Measurements from ENCODE around the gene IL1R2. TPM values are rescaled to one million over a fixed set of nuclear protein-coding genes. Genes with fewer than 3 reads are reported as not detected.

The IL1R2 gene
- total RNA-seq, 1 experiment from 2014 or later, result 0.22 TPM

DNA sequence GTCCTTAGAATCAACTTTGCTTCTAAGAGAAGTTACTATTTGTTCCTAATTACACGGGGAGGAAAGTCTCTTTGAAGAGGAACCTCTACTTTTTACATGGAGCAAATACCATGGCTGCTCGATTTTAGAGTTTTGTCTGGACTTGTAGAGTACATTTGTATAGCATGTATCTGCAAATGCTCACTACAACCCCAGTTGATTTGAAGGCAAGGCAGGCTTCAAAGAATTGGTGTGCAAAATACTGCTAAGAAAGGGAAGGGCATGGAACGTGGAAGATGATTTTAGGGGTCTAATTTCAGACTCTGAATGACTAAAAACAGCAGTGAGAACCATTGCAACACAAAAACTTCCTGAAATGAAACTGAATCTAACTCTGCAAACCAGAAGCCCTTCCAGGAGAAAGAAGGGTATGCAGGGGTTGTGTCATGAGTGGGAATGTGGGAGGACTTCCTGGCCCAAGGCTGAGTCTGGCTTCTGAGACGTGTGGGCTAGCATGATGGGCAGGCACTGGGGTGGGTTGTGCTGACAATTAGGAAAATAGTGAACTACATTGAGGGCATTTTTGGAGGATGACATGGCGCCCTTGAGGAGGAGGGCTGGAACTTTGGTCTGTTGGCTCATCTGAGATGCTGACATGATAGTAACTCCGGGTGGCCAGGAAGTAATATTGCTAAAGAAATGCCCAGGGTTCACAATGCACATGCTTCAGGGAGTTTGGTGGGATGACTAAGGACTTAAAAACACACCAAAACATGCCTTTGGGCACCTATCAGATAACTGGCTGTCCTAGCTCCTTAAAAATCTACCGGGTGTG, 18.9 kb upstream of the IL1R2 start:
- Mint-ChIP-seq H3K4me1 (peaks cover 42% of the 10 kb centered on the region), H3K4me3 (no peak overlapping the region)

More for the DNA sequence above, 18.9 kb upstream of the IL1R2 start:
- ATAC-seq, result no peak
- Mint-ChIP-seq H3K27me3 (ENCODE audit: low read depth) (peaks cover 3% of the 10 kb centered on the region; the same call in 1 of the 2 replicates), H3K27ac (no peak overlapping the region), H3K36me3 (peaks cover 36% of the 10 kb centered on the region), H3K9me3 (peaks cover 48% of the 10 kb centered on the region)
- POLR2A ChIA-PET, result no interaction called here
- no peak for DNase-seq (ENCODE audit: low spot score)
- TF ChIP-seq, protein P1, sequence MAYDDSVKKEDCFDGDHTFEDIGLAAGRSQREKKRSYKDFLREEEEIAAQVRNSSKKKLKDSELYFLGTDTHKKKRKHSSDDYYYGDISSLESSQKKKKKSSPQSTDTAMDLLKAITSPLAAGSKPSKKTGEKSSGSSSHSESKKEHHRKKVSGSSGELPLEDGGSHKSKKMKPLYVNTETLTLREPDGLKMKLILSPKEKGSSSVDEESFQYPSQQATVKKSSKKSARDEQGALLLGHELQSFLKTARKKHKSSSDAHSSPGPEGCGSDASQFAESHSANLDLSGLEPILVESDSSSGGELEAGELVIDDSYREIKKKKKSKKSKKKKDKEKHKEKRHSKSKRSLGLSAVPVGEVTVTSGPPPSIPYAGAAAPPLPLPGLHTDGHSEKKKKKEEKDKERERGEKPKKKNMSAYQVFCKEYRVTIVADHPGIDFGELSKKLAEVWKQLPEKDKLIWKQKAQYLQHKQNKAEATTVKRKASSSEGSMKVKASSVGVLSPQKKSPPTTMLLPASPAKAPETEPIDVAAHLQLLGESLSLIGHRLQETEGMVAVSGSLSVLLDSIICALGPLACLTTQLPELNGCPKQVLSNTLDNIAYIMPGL (CRISPR knock-in tag; IDR thresholded peaks at IDR 0.05), result no peak
- TF ChIP-seq, protein P2, sequence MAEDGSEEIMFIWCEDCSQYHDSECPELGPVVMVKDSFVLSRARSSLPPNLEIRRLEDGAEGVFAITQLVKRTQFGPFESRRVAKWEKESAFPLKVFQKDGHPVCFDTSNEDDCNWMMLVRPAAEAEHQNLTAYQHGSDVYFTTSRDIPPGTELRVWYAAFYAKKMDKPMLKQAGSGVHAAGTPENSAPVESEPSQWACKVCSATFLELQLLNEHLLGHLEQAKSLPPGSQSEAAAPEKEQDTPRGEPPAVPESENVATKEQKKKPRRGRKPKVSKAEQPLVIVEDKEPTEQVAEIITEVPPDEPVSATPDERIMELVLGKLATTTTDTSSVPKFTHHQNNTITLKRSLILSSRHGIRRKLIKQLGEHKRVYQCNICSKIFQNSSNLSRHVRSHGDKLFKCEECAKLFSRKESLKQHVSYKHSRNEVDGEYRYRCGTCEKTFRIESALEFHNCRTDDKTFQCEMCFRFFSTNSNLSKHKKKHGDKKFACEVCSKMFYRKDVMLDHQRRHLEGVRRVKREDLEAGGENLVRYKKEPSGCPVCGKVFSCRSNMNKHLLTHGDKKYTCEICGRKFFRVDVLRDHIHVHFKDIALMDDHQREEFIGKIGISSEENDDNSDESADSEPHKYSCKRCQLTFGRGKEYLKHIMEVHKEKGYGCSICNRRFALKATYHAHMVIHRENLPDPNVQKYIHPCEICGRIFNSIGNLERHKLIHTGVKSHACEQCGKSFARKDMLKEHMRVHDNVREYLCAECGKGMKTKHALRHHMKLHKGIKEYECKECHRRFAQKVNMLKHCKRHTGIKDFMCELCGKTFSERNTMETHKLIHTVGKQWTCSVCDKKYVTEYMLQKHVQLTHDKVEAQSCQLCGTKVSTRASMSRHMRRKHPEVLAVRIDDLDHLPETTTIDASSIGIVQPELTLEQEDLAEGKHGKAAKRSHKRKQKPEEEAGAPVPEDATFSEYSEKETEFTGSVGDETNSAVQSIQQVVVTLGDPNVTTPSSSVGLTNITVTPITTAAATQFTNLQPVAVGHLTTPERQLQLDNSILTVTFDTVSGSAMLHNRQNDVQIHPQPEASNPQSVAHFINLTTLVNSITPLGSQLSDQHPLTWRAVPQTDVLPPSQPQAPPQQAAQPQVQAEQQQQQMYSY (CRISPR knock-in tag; IDR thresholded peaks at IDR 0.05), result no peak
- TF ChIP-seq, protein P3, sequence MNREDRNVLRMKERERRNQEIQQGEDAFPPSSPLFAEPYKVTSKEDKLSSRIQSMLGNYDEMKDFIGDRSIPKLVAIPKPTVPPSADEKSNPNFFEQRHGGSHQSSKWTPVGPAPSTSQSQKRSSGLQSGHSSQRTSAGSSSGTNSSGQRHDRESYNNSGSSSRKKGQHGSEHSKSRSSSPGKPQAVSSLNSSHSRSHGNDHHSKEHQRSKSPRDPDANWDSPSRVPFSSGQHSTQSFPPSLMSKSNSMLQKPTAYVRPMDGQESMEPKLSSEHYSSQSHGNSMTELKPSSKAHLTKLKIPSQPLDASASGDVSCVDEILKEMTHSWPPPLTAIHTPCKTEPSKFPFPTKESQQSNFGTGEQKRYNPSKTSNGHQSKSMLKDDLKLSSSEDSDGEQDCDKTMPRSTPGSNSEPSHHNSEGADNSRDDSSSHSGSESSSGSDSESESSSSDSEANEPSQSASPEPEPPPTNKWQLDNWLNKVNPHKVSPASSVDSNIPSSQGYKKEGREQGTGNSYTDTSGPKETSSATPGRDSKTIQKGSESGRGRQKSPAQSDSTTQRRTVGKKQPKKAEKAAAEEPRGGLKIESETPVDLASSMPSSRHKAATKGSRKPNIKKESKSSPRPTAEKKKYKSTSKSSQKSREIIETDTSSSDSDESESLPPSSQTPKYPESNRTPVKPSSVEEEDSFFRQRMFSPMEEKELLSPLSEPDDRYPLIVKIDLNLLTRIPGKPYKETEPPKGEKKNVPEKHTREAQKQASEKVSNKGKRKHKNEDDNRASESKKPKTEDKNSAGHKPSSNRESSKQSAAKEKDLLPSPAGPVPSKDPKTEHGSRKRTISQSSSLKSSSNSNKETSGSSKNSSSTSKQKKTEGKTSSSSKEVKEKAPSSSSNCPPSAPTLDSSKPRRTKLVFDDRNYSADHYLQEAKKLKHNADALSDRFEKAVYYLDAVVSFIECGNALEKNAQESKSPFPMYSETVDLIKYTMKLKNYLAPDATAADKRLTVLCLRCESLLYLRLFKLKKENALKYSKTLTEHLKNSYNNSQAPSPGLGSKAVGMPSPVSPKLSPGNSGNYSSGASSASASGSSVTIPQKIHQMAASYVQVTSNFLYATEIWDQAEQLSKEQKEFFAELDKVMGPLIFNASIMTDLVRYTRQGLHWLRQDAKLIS (CRISPR knock-in tag; IDR thresholded peaks at IDR 0.05; ENCODE audit: borderline replicate concordance), result no peak
- TF ChIP-seq ZSCAN18 (CRISPR knock-in tag; IDR thresholded peaks at IDR 0.05), result no peak
- TF ChIP-seq, protein P4, sequence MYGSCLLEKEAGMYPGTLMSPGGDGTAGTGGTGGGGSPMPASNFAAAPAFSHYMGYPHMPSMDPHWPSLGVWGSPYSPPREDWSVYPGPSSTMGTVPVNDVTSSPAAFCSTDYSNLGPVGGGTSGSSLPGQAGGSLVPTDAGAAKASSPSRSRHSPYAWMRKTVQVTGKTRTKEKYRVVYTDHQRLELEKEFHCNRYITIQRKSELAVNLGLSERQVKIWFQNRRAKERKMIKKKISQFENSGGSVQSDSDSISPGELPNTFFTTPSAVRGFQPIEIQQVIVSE (CRISPR knock-in tag; IDR thresholded peaks at IDR 0.05; ENCODE audit: borderline replicate concordance), result no peak
- TF ChIP-seq FOXP4 (CRISPR knock-in tag; IDR thresholded peaks at IDR 0.05), result no peak
- no peak for TF ChIP-seq CREB1 (CRISPR knock-in tag; IDR thresholded peaks at IDR 0.05)
- no peak for TF ChIP-seq CTCF (IDR thresholded peaks at IDR 0.05)
- TF ChIP-seq NR2C2 (CRISPR knock-in tag; IDR thresholded peaks at IDR 0.05), result no peak
- TF ChIP-seq, protein P5, sequence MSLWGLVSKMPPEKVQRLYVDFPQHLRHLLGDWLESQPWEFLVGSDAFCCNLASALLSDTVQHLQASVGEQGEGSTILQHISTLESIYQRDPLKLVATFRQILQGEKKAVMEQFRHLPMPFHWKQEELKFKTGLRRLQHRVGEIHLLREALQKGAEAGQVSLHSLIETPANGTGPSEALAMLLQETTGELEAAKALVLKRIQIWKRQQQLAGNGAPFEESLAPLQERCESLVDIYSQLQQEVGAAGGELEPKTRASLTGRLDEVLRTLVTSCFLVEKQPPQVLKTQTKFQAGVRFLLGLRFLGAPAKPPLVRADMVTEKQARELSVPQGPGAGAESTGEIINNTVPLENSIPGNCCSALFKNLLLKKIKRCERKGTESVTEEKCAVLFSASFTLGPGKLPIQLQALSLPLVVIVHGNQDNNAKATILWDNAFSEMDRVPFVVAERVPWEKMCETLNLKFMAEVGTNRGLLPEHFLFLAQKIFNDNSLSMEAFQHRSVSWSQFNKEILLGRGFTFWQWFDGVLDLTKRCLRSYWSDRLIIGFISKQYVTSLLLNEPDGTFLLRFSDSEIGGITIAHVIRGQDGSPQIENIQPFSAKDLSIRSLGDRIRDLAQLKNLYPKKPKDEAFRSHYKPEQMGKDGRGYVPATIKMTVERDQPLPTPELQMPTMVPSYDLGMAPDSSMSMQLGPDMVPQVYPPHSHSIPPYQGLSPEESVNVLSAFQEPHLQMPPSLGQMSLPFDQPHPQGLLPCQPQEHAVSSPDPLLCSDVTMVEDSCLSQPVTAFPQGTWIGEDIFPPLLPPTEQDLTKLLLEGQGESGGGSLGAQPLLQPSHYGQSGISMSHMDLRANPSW (CRISPR knock-in tag; conservative IDR thresholded peaks at IDR 0.05; ENCODE audit: low read depth), result no peak
- TF ChIP-seq TCF7 (CRISPR knock-in tag; IDR thresholded peaks at IDR 0.05; ENCODE audit: low read depth), result no peak
- no peak for TF ChIP-seq OVOL2 (CRISPR knock-in tag; IDR thresholded peaks at IDR 0.05; ENCODE audit: borderline replicate concordance)
- CTCF ChIA-PET, result no interaction called here
